ENCODE results near the gene TBC1D2. TPM values are rescaled to one million over a fixed set of nuclear protein-coding genes. Genes with fewer than 3 reads are reported as not detected.

The TBC1D2 gene
- total and polyA plus RNA-seq, 2 of the 13 experiments (the other 11 are each of a cell fraction or from before 2014, with no cell fraction given) = 2.0 to 2.8 TPM

DNA sequence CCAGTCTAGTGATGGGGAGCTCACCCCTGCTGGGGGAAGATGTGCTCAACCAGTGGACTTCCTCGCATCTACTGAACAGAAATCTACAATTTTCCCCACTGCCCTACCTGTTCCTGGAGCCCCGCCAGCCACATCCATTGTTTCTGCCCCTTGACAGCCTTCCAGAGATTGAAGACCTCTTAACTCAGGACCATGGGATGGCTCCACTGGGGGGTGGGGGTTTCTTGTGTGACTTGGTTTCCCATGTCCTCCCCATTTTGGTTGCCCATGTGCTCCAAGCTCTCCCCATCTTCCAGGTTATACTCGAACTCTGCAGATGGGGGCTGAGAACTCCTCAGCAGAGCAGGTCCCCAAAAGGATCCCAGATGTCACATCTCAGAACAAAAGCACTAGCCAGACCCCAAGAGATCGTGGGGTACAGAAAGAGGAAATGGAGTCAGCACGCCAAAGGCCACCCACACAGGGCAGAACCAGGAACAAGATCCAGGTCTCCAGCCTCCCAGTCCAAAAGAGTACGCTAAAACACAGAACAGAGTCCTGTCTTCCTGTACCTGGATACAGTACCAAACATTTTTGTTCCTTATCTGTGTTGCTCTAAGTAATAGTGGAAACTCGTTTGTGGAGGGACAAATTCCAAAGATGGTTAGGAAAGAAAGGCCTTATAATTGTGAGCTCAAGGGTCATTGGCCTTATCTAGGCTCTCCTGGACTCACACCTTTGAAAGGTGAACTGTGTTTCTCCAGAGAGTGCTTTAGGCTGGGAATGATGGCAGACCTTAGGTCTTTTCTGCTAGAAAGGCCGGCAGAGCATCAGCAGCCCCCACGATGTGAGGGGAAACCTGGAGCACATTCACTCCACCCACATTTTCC lies 78.8 kb downstream of the TBC1D2 start (continued):
- TF ChIP-seq SOX13 (IDR thresholded peaks at IDR 0.05) (no peak), SOX13 (CRISPR knock-in tag; conservative IDR thresholded peaks at IDR 0.05 in 1 of 2, IDR thresholded peaks at IDR 0.05 in 1 of 2) (peak in 1 of 2 experiments; percentile 38; a peak in 1 of 4 replicates), ZNF431 (CRISPR knock-in tag; IDR thresholded peaks at IDR 0.05; ENCODE audit: borderline replicate concordance, low read depth) (no peak), ZNF253 (CRISPR knock-in tag; IDR thresholded peaks at IDR 0.05; ENCODE audit: borderline replicate concordance) (no peak), GATAD2A (CRISPR knock-in tag; IDR thresholded peaks at IDR 0.05) (peak; percentile 42; the same call in 1 of the 2 replicates), PAXIP1 (CRISPR knock-in tag; conservative IDR thresholded peaks at IDR 0.05) (peak; percentile 53), STAG1 (CRISPR knock-in tag; IDR thresholded peaks at IDR 0.05) (no peak), RXRB (CRISPR knock-in tag; IDR thresholded peaks at IDR 0.05; ENCODE audit: borderline replicate concordance) (peak; percentile 47; the same call in 1 of the 2 replicates), ARNTL (CRISPR knock-in tag; IDR thresholded peaks at IDR 0.05) (no peak), ZNF24 (IDR thresholded peaks at IDR 0.05) (no peak), CREM (IDR thresholded peaks at IDR 0.05) (peak; percentile 25; the same call in 1 of the 2 replicates), CREM (CRISPR knock-in tag; IDR thresholded peaks at IDR 0.05) (no peak), HINFP (CRISPR knock-in tag; IDR thresholded peaks at IDR 0.05; ENCODE audit: low read depth) (no peak), ZEB1 (IDR thresholded peaks at IDR 0.05; ENCODE audit: insufficient replicate concordance, low read depth) (peak; percentile 89)
- TF ChIP-seq, protein P1, sequence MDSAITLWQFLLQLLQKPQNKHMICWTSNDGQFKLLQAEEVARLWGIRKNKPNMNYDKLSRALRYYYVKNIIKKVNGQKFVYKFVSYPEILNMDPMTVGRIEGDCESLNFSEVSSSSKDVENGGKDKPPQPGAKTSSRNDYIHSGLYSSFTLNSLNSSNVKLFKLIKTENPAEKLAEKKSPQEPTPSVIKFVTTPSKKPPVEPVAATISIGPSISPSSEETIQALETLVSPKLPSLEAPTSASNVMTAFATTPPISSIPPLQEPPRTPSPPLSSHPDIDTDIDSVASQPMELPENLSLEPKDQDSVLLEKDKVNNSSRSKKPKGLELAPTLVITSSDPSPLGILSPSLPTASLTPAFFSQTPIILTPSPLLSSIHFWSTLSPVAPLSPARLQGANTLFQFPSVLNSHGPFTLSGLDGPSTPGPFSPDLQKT (CRISPR knock-in tag; IDR thresholded peaks at IDR 0.05; ENCODE audit: borderline replicate concordance) = no peak
- TF ChIP-seq, protein P2, sequence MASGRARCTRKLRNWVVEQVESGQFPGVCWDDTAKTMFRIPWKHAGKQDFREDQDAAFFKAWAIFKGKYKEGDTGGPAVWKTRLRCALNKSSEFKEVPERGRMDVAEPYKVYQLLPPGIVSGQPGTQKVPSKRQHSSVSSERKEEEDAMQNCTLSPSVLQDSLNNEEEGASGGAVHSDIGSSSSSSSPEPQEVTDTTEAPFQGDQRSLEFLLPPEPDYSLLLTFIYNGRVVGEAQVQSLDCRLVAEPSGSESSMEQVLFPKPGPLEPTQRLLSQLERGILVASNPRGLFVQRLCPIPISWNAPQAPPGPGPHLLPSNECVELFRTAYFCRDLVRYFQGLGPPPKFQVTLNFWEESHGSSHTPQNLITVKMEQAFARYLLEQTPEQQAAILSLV (CRISPR knock-in tag; IDR thresholded peaks at IDR 0.05; ENCODE audit: borderline replicate concordance) = no peak
- TF ChIP-seq, protein P3, sequence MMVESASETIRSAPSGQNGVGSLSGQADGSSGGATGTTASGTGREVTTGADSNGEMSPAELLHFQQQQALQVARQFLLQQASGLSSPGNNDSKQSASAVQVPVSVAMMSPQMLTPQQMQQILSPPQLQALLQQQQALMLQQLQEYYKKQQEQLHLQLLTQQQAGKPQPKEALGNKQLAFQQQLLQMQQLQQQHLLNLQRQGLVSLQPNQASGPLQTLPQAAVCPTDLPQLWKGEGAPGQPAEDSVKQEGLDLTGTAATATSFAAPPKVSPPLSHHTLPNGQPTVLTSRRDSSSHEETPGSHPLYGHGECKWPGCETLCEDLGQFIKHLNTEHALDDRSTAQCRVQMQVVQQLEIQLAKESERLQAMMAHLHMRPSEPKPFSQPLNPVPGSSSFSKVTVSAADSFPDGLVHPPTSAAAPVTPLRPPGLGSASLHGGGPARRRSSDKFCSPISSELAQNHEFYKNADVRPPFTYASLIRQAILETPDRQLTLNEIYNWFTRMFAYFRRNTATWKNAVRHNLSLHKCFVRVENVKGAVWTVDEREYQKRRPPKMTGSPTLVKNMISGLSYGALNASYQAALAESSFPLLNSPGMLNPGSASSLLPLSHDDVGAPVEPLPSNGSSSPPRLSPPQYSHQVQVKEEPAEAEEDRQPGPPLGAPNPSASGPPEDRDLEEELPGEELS (CRISPR knock-in tag; IDR thresholded peaks at IDR 0.05) = 0 out of 2 replicates have a peak, but pooled peaks have one; percentile 21

All from HepG2 (cell line).